Effector memory CD8-positive, alpha-beta T cell (primary cell): Measurements from ENCODE around the gene RFC3.
"Not testable (repeated sequence)": the region's sequence is repeated elsewhere in the genome, so short reads cannot be mapped to it uniquely, and the experiment has no call there.

Experiments used
- ATAC-seq: fragments of 150-1000 bp; cut with Tn5 transposase; replicated peaks from 2 replicates; pipeline ENCODE4 v1.10.0; 2021; ENCODE audit warnings: mild to moderate bottlenecking, moderate library complexity
- DNase-seq, 3 experiments: peaks; one replicate each; pipeline ENCODE4 v3.0.0; 2021
- H3K27ac Mint-ChIP-seq, 2 donors: one replicate each; pipeline ENCODE4 v1.8.0; 2022; ENCODE audit warnings: mild to moderate bottlenecking in 2 of 2, mixed read lengths in 2 of 2, moderate library complexity in 2 of 2
- H3K27me3 Mint-ChIP-seq, 2 donors: one replicate each; pipeline ENCODE4 v1.8.0; 2022; ENCODE audit warnings: mixed read lengths in 2 of 2
- H3K36me3 Mint-ChIP-seq: one replicate; pipeline ENCODE4 v1.8.0; 2022; ENCODE audit warnings: mild to moderate bottlenecking, moderate library complexity, mixed read lengths; ENCODE audit not compliant: insufficient read depth
- H3K4me1 Mint-ChIP-seq, 2 donors: one replicate each; pipeline ENCODE4 v1.8.0; 2022; ENCODE audit warnings: low read depth in 2 of 2, mixed read lengths in 2 of 2
- H3K4me3 Mint-ChIP-seq, 2 donors: one replicate each; pipeline ENCODE4 v1.8.0; 2022; ENCODE audit warnings: mild to moderate bottlenecking in 2 of 2, mixed read lengths in 2 of 2, moderate library complexity in 2 of 2
- H3K9me3 Mint-ChIP-seq, 2 donors: one replicate each; pipeline ENCODE4 v1.8.0; 2022; ENCODE audit warnings: mixed read lengths in 2 of 2
- total RNA-seq, 9 experiments: gene quantifications; one replicate each; lab custom pipeline; 2026; lab: John Stamatoyannopoulos, UW

The RFC3 gene, protein sequence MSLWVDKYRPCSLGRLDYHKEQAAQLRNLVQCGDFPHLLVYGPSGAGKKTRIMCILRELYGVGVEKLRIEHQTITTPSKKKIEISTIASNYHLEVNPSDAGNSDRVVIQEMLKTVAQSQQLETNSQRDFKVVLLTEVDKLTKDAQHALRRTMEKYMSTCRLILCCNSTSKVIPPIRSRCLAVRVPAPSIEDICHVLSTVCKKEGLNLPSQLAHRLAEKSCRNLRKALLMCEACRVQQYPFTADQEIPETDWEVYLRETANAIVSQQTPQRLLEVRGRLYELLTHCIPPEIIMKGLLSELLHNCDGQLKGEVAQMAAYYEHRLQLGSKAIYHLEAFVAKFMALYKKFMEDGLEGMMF
- 5.6 to 20.5 (median 10.8) reads per million in 9 experiments for total RNA-seq

DNA sequence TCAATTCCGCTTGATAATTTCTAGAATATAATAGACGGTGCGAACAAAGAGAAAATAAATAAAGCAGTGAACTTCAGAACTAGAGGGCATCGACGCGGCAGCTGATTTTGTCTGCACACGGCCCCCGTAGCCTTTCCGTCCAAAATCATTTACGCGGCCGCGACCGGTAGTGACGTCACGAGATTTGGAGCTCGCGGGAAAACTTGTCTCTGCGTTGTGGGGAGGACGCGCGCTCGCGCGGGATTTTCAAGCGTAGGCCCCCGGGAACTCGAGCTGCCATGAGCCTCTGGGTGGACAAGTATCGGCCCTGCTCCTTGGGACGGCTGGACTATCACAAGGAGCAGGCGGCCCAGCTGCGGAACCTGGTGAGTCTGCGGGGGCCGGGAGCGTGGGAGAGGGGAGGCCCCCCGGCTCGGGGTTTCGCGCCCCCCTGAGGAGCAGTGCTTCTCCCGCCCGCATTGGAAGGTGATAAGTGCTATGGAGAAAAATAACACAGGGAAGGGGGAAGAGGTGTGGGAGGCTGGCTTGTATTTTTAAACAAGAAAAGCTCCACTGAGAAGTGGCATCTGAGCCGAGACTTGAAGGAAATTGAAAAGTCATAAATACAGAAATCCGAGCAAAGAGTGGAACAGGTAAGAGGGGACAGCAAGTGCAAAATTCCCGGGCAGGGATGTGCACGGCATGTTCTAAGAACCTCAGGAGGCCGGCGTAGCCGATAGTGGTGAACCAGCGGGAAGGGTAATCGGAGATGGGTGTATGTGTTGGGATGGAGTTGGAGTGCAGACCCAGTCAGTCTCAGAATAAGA lies at the start of gene RFC3:
Gene RFC3 (plus strand): TSS at position 249 of the 806 bp plus-strand sequence. CDS start 30 bp downstream, at position 279.
- Mint-ChIP-seq H3K4me3 (peak within 1 kb of the TSS; percentile 94 to 99), H3K27ac (peak within 1 kb of the TSS; percentile 94 to 97), H3K9me3 (no peaks in the 10 kb centered on the region), H3K36me3 (peaks cover 20% of the 10 kb centered on the region), H3K27me3 (peaks cover 0 to 11% of the 10 kb centered on the region in 2 donors), H3K4me1 (peaks cover 13 to 14% of the 10 kb centered on the region in 2 donors)
- DNase-seq (peak; percentile 87 to 92 (median 90)), ATAC-seq (peak; percentile 95)

DNA sequence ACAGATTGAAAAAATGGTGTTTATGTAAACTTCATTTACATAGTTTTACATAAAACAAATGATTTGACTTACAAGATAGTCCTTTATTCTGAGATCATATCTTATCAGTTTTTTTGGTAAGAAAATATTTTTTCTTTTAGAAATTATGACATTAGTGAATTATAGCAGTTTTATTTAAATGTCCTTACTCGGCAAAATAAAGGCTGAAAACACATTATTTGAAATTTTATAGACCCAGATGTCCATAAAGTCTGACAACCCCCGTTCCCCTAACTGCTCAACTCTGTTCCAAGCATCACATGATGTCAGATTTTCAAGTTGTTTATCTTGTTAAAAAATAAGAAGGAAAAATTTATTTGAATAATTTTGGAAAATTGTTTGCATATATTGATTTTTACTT lies 46.7 kb upstream of the RFC3 start:
- H3K4me3 Mint-ChIP-seq = no peak overlapping the region
- H3K27me3 Mint-ChIP-seq = peaks cover 12 to 26% of the 10 kb centered on the region in 2 donors
- H3K4me1 Mint-ChIP-seq = no peaks in the 10 kb centered on the region
- ATAC-seq = no peak
- no peaks in the 10 kb centered on the region for H3K36me3 Mint-ChIP-seq
- H3K9me3 Mint-ChIP-seq = no peaks in the 10 kb centered on the region
- no peak for DNase-seq
- H3K27ac Mint-ChIP-seq = no peak overlapping the region

DNA sequence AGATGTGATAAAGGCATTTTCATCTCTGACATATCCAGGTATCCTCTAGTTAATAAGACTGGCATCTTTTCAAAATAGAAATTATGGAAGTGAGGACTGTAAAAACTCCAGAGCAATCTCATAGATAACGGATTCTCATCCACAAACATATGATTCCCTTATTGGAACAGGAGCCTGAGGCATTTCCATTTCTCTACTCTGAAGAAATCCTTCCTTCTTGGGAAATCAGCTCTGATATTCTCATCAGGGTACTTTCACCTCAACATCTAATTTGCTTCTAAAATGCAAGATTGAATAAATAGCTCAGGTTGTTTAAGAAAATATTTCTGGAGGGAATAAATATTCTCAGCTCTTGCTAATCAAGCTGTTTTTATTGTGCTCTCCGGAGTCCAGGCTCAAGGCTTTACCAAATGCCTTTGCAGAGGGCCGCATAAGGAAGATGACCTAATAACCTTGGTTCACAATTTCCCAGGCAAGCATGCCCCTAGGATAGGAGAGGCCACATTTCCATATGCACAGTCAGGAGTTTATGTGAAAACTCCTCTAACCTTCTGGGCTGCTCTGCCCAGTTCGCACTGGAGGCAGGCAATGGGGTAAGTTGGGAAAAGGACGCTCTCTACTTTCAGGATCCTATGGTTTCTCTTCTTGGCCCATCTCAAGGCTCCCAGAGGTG lies 44.0 kb upstream of the RFC3 start:
- ATAC-seq (no peak), DNase-seq (no peak)
- H3K4me3 Mint-ChIP-seq = no peak overlapping the region
- H3K4me1 Mint-ChIP-seq = no peaks in the 10 kb centered on the region
- H3K27ac Mint-ChIP-seq = no peak overlapping the region
- H3K27me3 Mint-ChIP-seq = peaks cover 9 to 13% of the 10 kb centered on the region in 2 donors
- H3K36me3 Mint-ChIP-seq = no peaks in the 10 kb centered on the region
- H3K9me3 Mint-ChIP-seq = no peaks in the 10 kb centered on the region

DNA sequence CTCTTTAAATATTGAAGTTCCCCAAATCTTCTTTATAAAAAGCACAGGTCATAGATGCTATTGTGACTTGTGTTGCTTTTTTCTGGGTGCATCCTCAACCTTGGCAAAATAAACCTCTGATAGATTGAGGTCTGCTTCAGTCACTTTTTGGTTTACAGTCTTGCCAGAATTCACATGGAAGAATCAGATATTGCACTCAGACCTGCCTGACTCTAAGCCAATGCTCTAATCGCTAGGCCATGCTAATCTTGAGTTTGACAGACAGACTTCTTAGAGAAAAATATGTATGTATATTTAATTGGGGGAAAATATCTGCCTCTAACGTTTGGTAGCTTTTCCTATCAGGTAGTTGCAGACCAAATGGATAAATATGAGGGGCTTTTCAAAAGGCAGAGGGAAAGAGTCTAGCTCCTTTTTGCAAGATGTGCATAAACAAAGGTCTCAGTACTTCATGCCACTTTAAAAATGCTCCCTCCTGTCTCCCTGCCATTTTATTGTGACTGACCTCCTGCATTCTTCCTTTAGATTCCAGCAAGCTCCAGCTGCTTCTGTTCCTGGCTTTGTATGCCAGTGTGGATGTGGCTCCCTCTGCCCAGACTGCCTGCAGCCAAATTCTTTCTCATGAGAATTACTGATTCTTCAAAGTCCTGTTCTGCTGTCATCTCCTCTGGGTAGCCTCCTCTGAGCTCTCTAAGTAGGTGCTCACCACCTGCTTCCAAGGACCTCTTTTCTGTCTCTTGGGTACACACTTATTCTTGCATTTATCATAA lies 42.4 kb upstream of the RFC3 start:
- Mint-ChIP-seq H3K27ac (no peak overlapping the region), H3K27me3 (peaks cover 16 to 18% of the 10 kb centered on the region in 2 donors), H3K9me3 (no peaks in the 10 kb centered on the region), H3K4me1 (no peaks in the 10 kb centered on the region), H3K36me3 (no peaks in the 10 kb centered on the region), H3K4me3 (no peak overlapping the region)
- DNase-seq (no peak), ATAC-seq (no peak)

DNA sequence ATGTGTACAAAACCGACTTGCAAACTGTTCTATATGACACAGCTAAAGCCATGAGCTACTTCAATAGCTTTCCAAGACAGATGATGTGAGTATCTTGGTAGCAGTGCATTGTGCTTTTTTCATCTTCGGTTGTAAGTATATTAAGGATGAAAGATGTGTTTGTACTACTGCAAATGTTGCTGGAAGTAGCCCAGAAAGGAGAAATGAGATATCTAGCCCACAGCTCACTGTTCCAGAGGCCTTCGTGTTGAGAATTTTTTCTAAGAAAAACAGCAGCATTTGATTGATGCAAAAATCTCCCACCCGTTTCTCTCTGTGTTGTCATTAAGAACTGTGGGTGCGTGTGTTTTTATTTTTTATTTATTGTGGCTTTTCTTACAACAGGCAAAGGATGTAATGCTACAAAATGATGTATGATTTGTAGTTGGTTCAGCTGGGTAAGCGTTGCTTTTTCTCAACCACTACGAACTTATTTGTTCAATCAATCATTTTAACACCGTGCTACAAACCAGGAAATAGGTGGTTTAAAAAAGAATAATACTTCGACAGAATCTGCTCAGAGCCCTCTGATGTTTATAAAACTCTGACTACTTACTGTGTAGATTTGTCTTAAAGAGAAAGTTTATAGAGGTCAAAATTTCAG lies 41.6 kb upstream of the RFC3 start:
- H3K4me3 Mint-ChIP-seq = no peak overlapping the region
- no peak for DNase-seq
- no peak for ATAC-seq
- H3K4me1 Mint-ChIP-seq = no peaks in the 10 kb centered on the region
- no peak overlapping the region for H3K27ac Mint-ChIP-seq
- H3K9me3 Mint-ChIP-seq = no peaks in the 10 kb centered on the region
- H3K36me3 Mint-ChIP-seq = no peaks in the 10 kb centered on the region
- peaks cover 20 to 25% of the 10 kb centered on the region in 2 donors for H3K27me3 Mint-ChIP-seq

DNA sequence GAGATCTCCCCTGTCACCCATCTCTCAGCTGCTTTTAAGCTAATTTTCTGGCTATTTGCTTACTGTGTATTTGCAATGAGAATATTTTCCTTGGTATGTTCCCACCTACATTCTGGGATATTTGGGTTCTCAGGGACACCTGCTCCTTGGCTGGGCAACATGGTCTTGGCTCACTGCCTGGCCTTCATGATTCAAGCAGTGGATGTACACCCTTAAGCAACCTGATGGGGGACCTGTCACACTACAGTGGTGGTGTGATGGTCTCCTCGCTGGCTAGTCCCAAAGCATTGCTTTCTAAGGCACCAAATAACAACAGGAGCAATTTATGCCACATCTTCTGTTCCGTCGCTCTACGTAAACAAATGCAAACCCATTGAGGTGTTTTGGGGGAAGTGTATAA lies 35.3 kb upstream of the RFC3 start:
- ATAC-seq (no peak), DNase-seq (no peak)
- no peak overlapping the region for H3K4me3 Mint-ChIP-seq
- H3K9me3 Mint-ChIP-seq = no peaks in the 10 kb centered on the region
- H3K36me3 Mint-ChIP-seq = peaks cover 7% of the 10 kb centered on the region
- H3K27ac Mint-ChIP-seq = peak overlapping the region in 1 of 2 donors; percentile 25
- peaks cover 13 to 44% of the 10 kb centered on the region in 2 donors for H3K27me3 Mint-ChIP-seq
- peaks cover 0 to 11% of the 10 kb centered on the region in 2 donors for H3K4me1 Mint-ChIP-seq

DNA sequence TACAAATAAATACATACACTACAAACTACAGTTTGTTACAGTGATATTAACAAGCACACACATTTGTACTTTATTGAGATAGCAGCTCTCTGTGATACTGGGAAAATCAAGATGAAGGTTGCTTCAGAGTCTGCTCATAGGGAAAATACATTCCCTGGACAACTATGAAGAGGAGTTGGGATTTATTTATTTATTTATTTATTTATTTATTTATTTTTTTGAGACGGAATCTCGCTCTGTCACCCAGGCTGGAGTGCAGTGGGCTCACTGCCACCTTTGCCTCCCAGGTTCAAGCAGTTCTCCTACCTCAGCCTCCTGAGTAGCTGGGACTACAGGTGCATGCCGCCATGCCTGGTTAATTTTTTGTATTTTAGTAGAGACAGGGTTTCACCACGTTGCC lies 34.7 kb upstream of the RFC3 start:
- H3K4me1 Mint-ChIP-seq = peaks cover 0 to 12% of the 10 kb centered on the region in 2 donors
- H3K27me3 Mint-ChIP-seq = peaks cover 13 to 42% of the 10 kb centered on the region in 2 donors
- H3K36me3 Mint-ChIP-seq, H3K4me3 Mint-ChIP-seq, DNase-seq, ATAC-seq, H3K9me3 Mint-ChIP-seq: not testable (repeated sequence)
- peak overlapping the region in 1 of 2 donors; percentile 25 for H3K27ac Mint-ChIP-seq

DNA sequence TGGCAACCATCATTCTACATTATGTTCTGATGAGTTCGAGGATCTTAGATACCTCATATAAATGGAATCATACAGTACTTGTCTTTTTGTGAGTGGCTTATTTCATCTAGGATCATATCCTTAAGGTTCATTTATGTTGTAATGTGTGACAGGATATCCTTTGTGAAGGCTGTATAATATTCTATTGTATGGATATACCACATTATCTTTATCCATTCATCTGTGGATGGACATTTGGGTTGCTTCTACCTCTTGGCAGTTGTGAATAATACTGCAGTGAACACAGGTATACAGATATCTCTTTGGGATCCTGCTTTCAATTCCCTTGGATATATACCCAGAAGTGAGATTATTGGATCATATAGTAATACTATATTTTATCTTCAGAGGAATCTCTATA lies 33.2 kb upstream of the RFC3 start:
- no peak for DNase-seq
- no peak overlapping the region for H3K4me3 Mint-ChIP-seq
- H3K27me3 Mint-ChIP-seq = peaks cover 7 to 27% of the 10 kb centered on the region in 2 donors
- no peak for ATAC-seq
- no peak overlapping the region for H3K27ac Mint-ChIP-seq
- peaks cover 7% of the 10 kb centered on the region for H3K36me3 Mint-ChIP-seq
- H3K9me3 Mint-ChIP-seq = no peaks in the 10 kb centered on the region
- H3K4me1 Mint-ChIP-seq = peaks cover 0 to 12% of the 10 kb centered on the region in 2 donors

DNA sequence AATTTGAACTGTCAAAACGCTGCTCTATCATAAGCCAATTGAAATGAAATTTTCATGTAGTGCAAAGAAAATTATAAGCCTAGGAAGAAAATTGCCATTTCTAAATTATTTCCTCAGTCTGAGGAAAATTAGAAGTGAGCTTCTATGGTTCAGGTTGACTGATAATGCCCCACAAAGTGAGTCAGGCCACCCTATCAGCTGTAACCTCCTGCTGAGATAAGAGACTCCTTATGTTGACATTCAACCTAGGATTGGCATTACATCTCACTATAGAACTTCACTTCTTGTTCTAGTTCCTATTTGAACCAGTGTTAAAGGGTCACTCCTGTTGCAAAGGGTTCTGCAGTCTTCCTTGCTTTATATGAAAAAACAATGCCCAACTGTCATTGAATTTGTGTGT lies 32.6 kb upstream of the RFC3 start:
- H3K36me3 Mint-ChIP-seq = peaks cover 7% of the 10 kb centered on the region
- peaks cover 0 to 12% of the 10 kb centered on the region in 2 donors for H3K4me1 Mint-ChIP-seq
- ATAC-seq = no peak
- H3K27ac Mint-ChIP-seq = peak overlapping the region in 1 of 2 donors; percentile 95
- no peak for DNase-seq
- H3K4me3 Mint-ChIP-seq = peak overlapping the region in 1 of 2 donors; percentile 13
- no peaks in the 10 kb centered on the region for H3K9me3 Mint-ChIP-seq
- peaks cover 5 to 25% of the 10 kb centered on the region in 2 donors for H3K27me3 Mint-ChIP-seq

DNA sequence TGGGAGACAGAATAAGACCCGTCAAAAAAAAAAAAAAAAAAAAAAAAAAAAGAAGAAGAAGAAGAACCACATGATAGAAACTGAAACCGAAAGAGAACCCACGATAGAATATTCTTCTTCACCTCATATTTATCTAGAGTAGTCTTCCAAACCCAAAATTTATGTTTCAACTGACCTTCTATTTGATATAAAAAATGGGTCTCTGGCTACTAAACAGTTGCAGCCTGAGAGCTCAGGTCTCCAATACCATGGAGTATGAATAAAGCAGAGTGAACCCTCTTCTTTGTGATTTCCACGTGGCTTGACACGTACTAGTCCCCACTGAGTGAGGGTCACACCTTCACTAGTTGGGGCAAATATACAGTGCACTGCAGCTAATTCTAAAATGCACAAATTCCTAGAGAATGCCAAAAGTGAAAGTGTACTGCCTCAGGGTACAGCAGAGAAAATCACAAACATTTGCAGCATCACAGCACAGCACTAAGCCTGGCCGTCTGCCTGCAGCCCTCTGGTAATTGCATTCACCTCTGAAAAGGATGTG lies 30.8 kb upstream of the RFC3 start:
- H3K27ac Mint-ChIP-seq = peak overlapping the region; percentile 87 to 95
- peaks cover 0 to 11% of the 10 kb centered on the region in 2 donors for H3K27me3 Mint-ChIP-seq
- ATAC-seq (peak; percentile 76), DNase-seq (peak in 2 of 3 experiments; percentile 2 to 31)
- peak overlapping the region; percentile 77 to 88 for H3K4me3 Mint-ChIP-seq
- peaks cover 7% of the 10 kb centered on the region for H3K36me3 Mint-ChIP-seq
- H3K4me1 Mint-ChIP-seq = peaks cover 0 to 12% of the 10 kb centered on the region in 2 donors
- no peaks in the 10 kb centered on the region for H3K9me3 Mint-ChIP-seq

DNA sequence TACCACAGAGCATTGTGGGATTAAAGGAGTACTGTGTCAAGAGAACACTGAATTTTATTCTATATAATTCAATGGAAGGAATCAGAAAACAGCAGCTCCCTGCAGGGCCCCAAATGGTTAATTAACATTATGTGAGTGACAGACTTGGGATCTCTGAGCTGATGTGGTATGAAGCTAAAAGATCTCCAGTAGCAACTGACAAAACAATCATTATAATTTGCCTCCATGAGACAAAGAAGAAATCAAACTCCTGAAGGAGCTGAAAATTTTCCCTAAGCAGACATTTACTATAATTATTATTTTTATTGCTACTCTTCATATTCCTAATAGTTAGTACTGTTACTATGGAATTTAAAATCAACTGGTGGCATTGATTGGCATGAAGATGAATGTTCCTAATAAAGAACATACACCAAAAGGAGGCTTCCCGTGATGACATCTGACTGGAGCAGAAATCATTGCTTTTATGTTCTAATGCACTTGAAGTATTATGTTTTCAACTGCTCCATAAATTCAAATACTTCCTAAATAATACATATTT lies 28.8 kb upstream of the RFC3 start:
- peaks cover 7% of the 10 kb centered on the region for H3K36me3 Mint-ChIP-seq
- H3K27ac Mint-ChIP-seq = no peak overlapping the region
- H3K27me3 Mint-ChIP-seq = no peaks in the 10 kb centered on the region
- H3K9me3 Mint-ChIP-seq = no peaks in the 10 kb centered on the region
- DNase-seq (no peak), ATAC-seq (no peak)
- no peak overlapping the region for H3K4me3 Mint-ChIP-seq
- H3K4me1 Mint-ChIP-seq = peaks cover 0 to 12% of the 10 kb centered on the region in 2 donors

DNA sequence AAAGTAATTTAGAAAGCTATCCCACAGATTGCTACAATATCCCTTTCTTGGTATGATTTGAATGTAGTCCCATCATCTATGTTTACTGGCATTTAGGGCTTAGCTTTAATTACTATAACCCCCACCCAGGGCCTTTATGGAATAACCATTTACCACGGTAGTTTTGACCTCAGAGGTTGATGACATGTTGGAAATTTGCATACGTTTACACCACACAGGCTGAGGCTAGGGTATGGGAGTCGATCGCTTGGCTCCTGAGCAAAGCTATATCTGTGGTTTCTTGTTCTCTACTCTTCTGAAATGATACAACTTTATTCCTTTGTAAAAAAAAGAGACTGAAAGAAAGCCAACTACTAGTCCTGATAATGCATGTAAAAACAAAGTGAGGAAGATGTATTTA lies 28.2 kb upstream of the RFC3 start:
- H3K27ac Mint-ChIP-seq = no peak overlapping the region
- DNase-seq (no peak), ATAC-seq (no peak)
- peaks cover 7% of the 10 kb centered on the region for H3K36me3 Mint-ChIP-seq
- H3K27me3 Mint-ChIP-seq = no peaks in the 10 kb centered on the region
- H3K4me1 Mint-ChIP-seq = peaks cover 0 to 12% of the 10 kb centered on the region in 2 donors
- H3K4me3 Mint-ChIP-seq = no peak overlapping the region
- no peaks in the 10 kb centered on the region for H3K9me3 Mint-ChIP-seq
